OCI-LY7 (cell line): ENCODE results near the gene ARHGAP26. TPM values are rescaled to one million over a fixed set of nuclear protein-coding genes. Genes with fewer than 3 reads are reported as not detected.

ENCODE experiments used
- BruUV-seq: library from RNA; stranded (reverse); fragments of 400-500 nt; replicated peaks from 2 replicates; lab custom pipeline; 2021; lab: Mats Ljungman, UMichigan
- CTCF ChIA-PET: fragments of 300-600 bp; sonication (Branson Sonifier 250); formaldehyde crosslinking; loops from one replicate; lab custom pipeline; 2022; ENCODE audit warnings: antibody characterized with exemption; ENCODE audit not compliant: unreplicated experiment; lab: Charles Lee
- POLR2A ChIA-PET: fragments of 300-600 bp; sonication (Branson Sonifier 250); formaldehyde crosslinking; loops from one replicate; lab custom pipeline; 2022; ENCODE audit warnings: antibody characterized with exemption; lab: Charles Lee
- DNase-seq: peaks from one replicate; pipeline ENCODE4 v3.0.0-alpha.2; 2015; ENCODE audit warnings: low spot score
- H2AFZ ChIP-seq: fragments of 200-600 bp; sonication (generic), shearing (Covaris generic); 2 replicates; pipeline ENCODE4 v1.6.1; 2014; ENCODE audit warnings: mild to moderate bottlenecking, antibody characterized with exemption, low read length, moderate library complexity
- H3K27ac ChIP-seq: fragments of 200-600 bp; sonication (generic); 2 replicates; pipeline ENCODE4 v1.5.1; 2014; ENCODE audit warnings: mixed run types, low read depth, mild to moderate bottlenecking, moderate library complexity, low read length, inconsistent platforms; ENCODE audit not compliant: poor library complexity, severe bottlenecking
- H3K36me3 ChIP-seq: fragments of 200-600 bp; sonication (generic); 2 replicates; pipeline ENCODE4 v1.6.1; 2014; ENCODE audit warnings: mild to moderate bottlenecking, antibody characterized with exemption, low read length, moderate library complexity, mixed read lengths; ENCODE audit not compliant: insufficient read depth
- H3K4me1 ChIP-seq: fragments of 200-600 bp; sonication (generic); 2 replicates; pipeline ENCODE4 v1.5.1; 2014; ENCODE audit warnings: mild to moderate bottlenecking, low read length; ENCODE audit not compliant: insufficient read depth, poor library complexity, severe bottlenecking
- H3K4me2 ChIP-seq: fragments of 200-600 bp; sonication (generic); 2 replicates; pipeline ENCODE4 v1.6.1; 2014; ENCODE audit warnings: mild to moderate bottlenecking, low read length
- H3K4me3 ChIP-seq: fragments of 200-600 bp; sonication (generic); 2 replicates; pipeline ENCODE4 v1.5.1; 2014; ENCODE audit warnings: mild to moderate bottlenecking, low read depth, low read length; ENCODE audit not compliant: poor library complexity, severe bottlenecking
- H3K79me2 ChIP-seq: fragments of 200-600 bp; sonication (generic); 2 replicates; pipeline ENCODE4 v1.6.1; 2016; ENCODE audit warnings: low read depth, mild to moderate bottlenecking, low read length, moderate library complexity, mixed read lengths; ENCODE audit not compliant: insufficient read depth
- H3K9me2 ChIP-seq: fragments of 200-600 bp; sonication (generic); 2 replicates; pipeline ENCODE4 v1.6.1; 2016; ENCODE audit warnings: mild to moderate bottlenecking, low read length, mixed read lengths; ENCODE audit not compliant: insufficient read depth
- H3K9me3 ChIP-seq: fragments of 200-600 bp; sonication (generic); 2 replicates; pipeline ENCODE4 v1.6.1; 2014; ENCODE audit warnings: mild to moderate bottlenecking, mixed run types, low read length, mixed read lengths
- H4K20me1 ChIP-seq: fragments of 200-600 bp; sonication (generic); 2 replicates; pipeline ENCODE4 v1.6.1; 2014; ENCODE audit warnings: mild to moderate bottlenecking, antibody characterized with exemption, low read length, moderate library complexity, mixed read lengths; ENCODE audit not compliant: insufficient read depth
- EZH2phosphoT487 ChIP-seq: fragments of 200-600 bp; sonication (generic); IDR thresholded peaks from 2 replicates; pipeline ENCODE4 v1.6.1; 2018; ENCODE audit warnings: low read depth, borderline replicate concordance, mild to moderate bottlenecking, mixed run types, antibody characterized with exemption, low read length, moderate library complexity, mixed read lengths
- intact Hi-C: fragments of 100-400 bp; cut with micrococcal nuclease; formaldehyde crosslinking; loops from one replicate; pipeline ENCODE4 v1.10.0; 2022; ENCODE audit not compliant: unreplicated experiment
- total RNA-seq, 2 experiments: library from RNA; depleted of rRNA in 1 of 2; stranded (reverse); fragments of >200 nt in 1 of 2; shearing (Covaris generic) in 1 of 2; gene quantifications; 2 replicates each; pipeline ENCODE4 v1.2.3, GENCODE V29; 2014 to 2022
- TF ChIP-seq, protein P1 (sequence below): fragments of 200-600 bp; sonication (generic); conservative IDR thresholded peaks from 2 replicates; pipeline ENCODE4 v1.5.1; 2014; ENCODE audit warnings: mild to moderate bottlenecking, antibody characterized with exemption, low read length, moderate library complexity, mixed read lengths

Gene ARHGAP26
- total RNA-seq, 2 experiments from 2014 or later = 7.0 to 19.1 TPM

DNA sequence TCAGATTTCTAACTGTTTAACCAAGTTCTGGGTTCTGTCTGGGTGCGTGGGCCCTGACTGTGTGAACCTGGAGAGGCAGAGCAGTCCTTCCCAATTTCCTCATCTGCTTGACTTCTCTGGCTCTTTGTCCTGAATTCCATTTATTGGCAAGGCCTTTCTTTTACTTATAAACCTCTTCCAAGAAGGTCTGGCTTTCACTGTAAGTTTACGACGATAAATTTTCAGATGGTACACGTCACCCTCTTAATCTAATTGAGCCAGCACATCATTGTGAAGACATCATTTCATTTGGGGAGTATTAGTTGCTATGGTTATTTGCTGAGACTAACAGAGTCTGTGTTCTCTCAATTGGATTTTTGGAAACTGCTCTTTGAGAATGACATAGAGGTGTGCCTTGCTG, 92.4 kb downstream of the ARHGAP26 start:
- BruUV-seq = no TSS peak
- peaks cover 4% of the 10 kb centered on the region; the same call in 1 of the 2 replicates for H4K20me1 ChIP-seq
- no peak for DNase-seq
- no peaks in the 10 kb centered on the region for H3K79me2 ChIP-seq
- H3K4me3 ChIP-seq = no peak overlapping the region
- H3K9me2 ChIP-seq = no peaks in the 10 kb centered on the region
- no peaks in the 10 kb centered on the region for H3K36me3 ChIP-seq
- H2AFZ ChIP-seq = no peak overlapping the region
- H3K4me2 ChIP-seq = no peak overlapping the region
- H3K4me1 ChIP-seq = no peaks in the 10 kb centered on the region
- H3K27ac ChIP-seq = no peak overlapping the region
- TF ChIP-seq, protein P1, sequence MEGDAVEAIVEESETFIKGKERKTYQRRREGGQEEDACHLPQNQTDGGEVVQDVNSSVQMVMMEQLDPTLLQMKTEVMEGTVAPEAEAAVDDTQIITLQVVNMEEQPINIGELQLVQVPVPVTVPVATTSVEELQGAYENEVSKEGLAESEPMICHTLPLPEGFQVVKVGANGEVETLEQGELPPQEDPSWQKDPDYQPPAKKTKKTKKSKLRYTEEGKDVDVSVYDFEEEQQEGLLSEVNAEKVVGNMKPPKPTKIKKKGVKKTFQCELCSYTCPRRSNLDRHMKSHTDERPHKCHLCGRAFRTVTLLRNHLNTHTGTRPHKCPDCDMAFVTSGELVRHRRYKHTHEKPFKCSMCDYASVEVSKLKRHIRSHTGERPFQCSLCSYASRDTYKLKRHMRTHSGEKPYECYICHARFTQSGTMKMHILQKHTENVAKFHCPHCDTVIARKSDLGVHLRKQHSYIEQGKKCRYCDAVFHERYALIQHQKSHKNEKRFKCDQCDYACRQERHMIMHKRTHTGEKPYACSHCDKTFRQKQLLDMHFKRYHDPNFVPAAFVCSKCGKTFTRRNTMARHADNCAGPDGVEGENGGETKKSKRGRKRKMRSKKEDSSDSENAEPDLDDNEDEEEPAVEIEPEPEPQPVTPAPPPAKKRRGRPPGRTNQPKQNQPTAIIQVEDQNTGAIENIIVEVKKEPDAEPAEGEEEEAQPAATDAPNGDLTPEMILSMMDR = no peak
- POLR2A ChIA-PET = no interaction called here
- no peaks in the 10 kb centered on the region for H3K9me3 ChIP-seq
- intact Hi-C loops = no loop called here
- CTCF ChIA-PET = no interaction called here

DNA sequence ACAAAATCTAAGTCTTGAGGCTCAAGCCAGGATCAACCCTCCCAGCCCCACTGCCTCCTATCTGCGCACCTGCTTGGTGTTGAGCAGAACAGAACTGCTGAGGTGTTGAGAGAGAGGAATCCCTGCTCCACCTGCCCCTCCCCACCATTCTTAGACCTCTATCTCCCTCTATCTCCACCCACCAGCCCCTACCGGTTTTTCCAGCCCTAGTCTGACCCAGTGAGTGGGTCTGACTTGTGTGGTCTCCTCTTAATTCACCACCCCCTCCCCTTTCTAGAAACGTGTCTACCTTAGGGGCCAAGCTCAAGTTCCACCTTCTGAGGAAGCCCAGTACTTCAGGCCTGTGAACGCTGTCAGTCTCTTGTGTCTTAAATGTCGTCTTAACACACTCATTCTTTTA, 93.7 kb downstream of the ARHGAP26 start:
- no peak overlapping the region for H2AFZ ChIP-seq
- H3K4me1 ChIP-seq = no peaks in the 10 kb centered on the region
- DNase-seq = no peak
- H3K36me3 ChIP-seq = no peaks in the 10 kb centered on the region
- intact Hi-C loops = no loop called here
- CTCF ChIA-PET = no interaction called here
- peaks cover 4% of the 10 kb centered on the region; the same call in 1 of the 2 replicates for H4K20me1 ChIP-seq
- H3K9me3 ChIP-seq = no peaks in the 10 kb centered on the region
- POLR2A ChIA-PET = interaction anchor here (1.1 kb wide), 1 partner anchor 110 kb away, joined by 3 read pairs; no protein-coding TSS in a partner anchor
- H3K79me2 ChIP-seq = no peaks in the 10 kb centered on the region
- BruUV-seq = no TSS peak
- no peak overlapping the region for H3K4me3 ChIP-seq
- H3K4me2 ChIP-seq = no peak overlapping the region
- H3K27ac ChIP-seq = no peak overlapping the region
- H3K9me2 ChIP-seq = no peaks in the 10 kb centered on the region
- TF ChIP-seq, protein P1 = no peak
- no peak for TF ChIP-seq EZH2phosphoT487

DNA sequence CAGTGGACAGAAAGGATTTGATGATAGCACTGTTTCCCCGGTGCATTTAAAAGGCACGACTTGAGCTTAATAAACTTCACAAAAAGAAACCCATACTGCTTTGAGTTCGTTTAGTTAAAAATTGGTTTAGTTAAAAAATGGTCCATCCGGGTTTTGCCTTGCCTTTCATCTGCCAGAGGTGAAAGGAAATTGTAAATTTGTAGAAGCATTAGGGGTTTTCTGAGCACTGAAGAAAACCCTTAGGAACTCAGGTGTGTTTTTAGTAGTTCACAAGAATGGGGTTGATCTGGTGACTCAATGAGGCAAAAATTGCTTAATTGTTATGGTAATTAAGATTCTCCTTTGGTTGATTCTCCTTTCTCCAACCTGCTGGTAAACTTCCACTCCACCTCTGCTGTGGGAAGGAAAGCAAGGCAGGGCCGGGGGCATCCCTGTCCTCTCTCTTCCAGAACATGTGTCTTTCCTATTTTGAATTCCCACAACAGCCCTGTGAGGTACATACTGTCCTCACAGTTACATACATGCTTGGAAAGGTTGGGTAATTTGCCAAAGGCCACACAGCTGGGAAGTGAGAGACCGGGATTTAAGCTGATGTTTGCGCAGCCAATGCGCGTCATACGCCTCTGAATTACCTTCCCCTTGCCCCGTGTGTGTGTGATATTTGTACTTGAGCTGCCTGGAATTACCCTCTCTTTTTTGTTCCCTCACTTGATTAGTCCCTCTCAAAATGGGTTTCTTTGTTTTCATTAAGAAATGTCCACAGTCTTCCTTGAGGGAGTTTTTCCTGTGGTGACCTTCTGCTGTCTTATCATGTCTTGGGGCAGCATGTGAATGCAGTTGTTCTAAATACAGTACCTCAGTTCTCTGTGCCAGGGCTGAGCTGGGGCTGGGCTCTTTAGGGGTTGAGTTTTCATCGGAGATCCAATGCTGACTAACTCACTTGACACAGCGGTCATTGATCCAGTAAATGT, 94.4 kb downstream of the ARHGAP26 start:
- Histone ChIP-seq H3K4me2 (no peak overlapping the region), H3K9me2 (no peaks in the 10 kb centered on the region), H3K27ac (no peak overlapping the region), H3K36me3 (no peaks in the 10 kb centered on the region), H2AFZ (no peak overlapping the region), H3K9me3 (no peaks in the 10 kb centered on the region), H4K20me1 (peaks cover 4% of the 10 kb centered on the region; the same call in 1 of the 2 replicates), H3K4me1 (no peaks in the 10 kb centered on the region), H3K79me2 (no peaks in the 10 kb centered on the region), H3K4me3 (no peak overlapping the region)
- DNase-seq = no peak
- TF ChIP-seq EZH2phosphoT487 = no peak
- ChIA-PET CTCF (no interaction called here), POLR2A (interaction anchor here (1.0 kb wide), 1 partner anchor 27 kb away, joined by 3 read pairs; no protein-coding TSS in a partner anchor)
- no TSS peak for BruUV-seq
- intact Hi-C loops = no loop called here
